AG09309 (cell line): ENCODE data around the gene AOPEP.

Experiments used
- DNase-seq: peaks from one replicate; pipeline ENCODE4 v3.0.0-alpha.2; 2010; ENCODE audit warnings: low read depth
- H3K4me3 ChIP-seq: 2 replicates; pipeline ENCODE4 v1.5.1; 2011; ENCODE audit warnings: mild to moderate bottlenecking, low read depth, low read length, moderate library complexity; ENCODE audit not compliant: control insufficient read depth
- TF ChIP-seq, protein P1 (sequence below): IDR thresholded peaks from 2 replicates; pipeline ENCODE4 v1.5.1; 2011; ENCODE audit warnings: mild to moderate bottlenecking, low read depth, low read length, inconsistent platforms; ENCODE audit not compliant: insufficient read depth, control insufficient read depth; ENCODE audit errors: missing control alignments

Gene AOPEP

GRCh38 chr9:94944626-94945025 is 218.1 kb downstream of the AOPEP start:
- no peak overlapping the region for H3K4me3 ChIP-seq
- DNase-seq = no peak
- TF ChIP-seq, protein P1, sequence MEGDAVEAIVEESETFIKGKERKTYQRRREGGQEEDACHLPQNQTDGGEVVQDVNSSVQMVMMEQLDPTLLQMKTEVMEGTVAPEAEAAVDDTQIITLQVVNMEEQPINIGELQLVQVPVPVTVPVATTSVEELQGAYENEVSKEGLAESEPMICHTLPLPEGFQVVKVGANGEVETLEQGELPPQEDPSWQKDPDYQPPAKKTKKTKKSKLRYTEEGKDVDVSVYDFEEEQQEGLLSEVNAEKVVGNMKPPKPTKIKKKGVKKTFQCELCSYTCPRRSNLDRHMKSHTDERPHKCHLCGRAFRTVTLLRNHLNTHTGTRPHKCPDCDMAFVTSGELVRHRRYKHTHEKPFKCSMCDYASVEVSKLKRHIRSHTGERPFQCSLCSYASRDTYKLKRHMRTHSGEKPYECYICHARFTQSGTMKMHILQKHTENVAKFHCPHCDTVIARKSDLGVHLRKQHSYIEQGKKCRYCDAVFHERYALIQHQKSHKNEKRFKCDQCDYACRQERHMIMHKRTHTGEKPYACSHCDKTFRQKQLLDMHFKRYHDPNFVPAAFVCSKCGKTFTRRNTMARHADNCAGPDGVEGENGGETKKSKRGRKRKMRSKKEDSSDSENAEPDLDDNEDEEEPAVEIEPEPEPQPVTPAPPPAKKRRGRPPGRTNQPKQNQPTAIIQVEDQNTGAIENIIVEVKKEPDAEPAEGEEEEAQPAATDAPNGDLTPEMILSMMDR = no peak

- TF ChIP-seq, protein P1 = no peak
- DNase-seq = peak; percentile 51
These were observed 219.0 kb downstream of the AOPEP start for GRCh38 chr9:94945197-94946144.

GRCh38 chr9:94946256-94946655 is 219.8 kb downstream of the AOPEP start:
- no peak for DNase-seq
- no peak overlapping the region for H3K4me3 ChIP-seq
- TF ChIP-seq, protein P1 = no peak

More at GRCh38 chr9:94945197-94946144, 219.0 kb downstream of the AOPEP start:
- H3K4me3 ChIP-seq = no peak overlapping the region

- TF ChIP-seq, protein P1 = no peak
- no peak overlapping the region for H3K4me3 ChIP-seq
- DNase-seq = no peak
These were observed 222.2 kb downstream of the AOPEP start for GRCh38 chr9:94948567-94949235.

DNA sequence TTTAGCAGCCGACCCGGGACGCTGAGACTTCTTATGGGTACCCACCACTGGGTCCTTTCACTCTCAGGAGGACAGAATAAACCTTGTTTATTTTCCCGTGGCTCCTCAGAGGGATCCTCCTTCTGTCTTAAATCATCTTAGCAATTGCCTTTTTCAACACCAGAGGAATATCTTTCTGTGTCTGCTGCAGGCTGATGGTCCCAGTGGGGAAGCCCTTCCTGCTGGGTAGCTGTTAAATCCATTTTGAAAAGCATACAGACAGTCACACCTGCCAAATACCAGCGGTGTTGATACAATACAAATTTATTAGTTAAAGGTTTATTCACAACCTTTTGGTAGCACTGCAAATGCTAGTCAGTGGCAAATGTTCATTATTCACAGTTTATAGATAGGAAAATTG is 222.9 kb downstream of the AOPEP start:
- TF ChIP-seq, protein P1 = no peak
- H3K4me3 ChIP-seq = no peak overlapping the region
- DNase-seq = no peak

DNA sequence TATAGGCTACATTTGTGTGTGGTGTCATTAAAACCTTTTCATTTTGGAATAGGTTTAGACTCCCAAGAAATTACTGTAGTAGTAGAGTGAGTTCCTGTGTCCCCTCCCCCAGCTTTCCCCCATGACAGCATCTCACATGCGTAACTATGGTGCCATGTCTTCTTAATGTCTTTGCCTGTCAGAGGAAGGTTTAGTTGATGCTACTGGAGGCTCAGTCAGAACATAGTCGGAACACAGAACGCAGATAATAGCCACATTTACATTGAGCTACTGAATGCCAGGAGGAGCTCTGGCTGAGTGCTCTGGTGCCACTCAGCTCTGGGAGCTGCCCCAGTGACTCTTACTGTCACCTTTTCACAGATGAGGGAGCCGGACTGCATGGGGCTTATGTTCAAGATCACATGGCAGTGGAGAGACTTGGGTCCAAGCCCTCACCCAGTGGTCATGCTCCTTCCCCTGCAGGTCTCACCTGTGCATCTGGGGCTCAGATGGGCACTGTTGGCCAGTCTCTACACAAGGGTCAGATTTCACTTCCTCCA is 223.6 kb downstream of the AOPEP start:
- TF ChIP-seq, protein P1 = no peak
- no peak for DNase-seq
- no peak overlapping the region for H3K4me3 ChIP-seq
